ENCODE results near the gene FRY.

The FRY gene

GRCh38 chr13:32087955-32088747 is 56.6 kb downstream of the FRY start:
- no peak for DNase-seq

DNA sequence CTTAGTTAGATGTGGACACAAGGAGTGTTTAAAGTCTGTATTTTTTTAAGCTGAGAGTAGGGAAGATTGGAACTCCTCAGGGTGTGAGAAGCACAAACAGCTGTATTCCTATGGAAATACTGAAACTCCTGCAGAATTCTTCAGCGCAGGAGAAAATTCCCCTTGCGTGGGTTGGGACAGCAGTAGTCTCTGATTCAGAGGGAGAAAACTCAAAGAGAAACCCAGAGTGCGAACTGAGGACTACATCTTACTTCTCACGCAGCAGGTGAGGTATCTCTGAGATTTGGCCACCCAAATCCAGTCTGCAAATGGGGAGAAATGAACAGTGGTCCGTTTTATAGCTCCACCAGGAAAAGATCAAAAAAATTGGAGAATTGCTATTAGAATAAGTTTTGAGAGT is 60.9 kb downstream of the FRY start:
- no peak for DNase-seq

GRCh38 chr13:32093006-32093405 is 61.4 kb downstream of the FRY start:
- no peak for DNase-seq

DNA sequence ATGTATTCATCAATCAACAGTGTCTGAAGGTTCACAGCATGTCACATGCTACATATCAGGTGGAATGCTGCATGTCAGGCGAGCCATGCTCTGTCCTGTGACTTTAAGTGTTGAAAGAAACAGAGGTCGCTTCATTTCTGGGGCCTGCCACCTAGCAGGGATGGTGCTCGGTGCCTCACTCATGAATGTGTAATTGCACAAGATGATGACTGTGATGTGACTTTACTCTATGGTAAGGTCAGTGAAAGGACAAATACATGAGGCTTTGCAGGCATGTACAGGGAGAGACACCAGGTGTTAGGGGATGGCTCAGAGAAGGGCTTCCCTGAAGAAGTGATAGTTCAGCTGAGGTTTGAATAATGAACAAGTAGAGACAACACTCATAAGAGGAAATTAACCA is 66.7 kb downstream of the FRY start:
- DNase-seq, result no peak

DNA sequence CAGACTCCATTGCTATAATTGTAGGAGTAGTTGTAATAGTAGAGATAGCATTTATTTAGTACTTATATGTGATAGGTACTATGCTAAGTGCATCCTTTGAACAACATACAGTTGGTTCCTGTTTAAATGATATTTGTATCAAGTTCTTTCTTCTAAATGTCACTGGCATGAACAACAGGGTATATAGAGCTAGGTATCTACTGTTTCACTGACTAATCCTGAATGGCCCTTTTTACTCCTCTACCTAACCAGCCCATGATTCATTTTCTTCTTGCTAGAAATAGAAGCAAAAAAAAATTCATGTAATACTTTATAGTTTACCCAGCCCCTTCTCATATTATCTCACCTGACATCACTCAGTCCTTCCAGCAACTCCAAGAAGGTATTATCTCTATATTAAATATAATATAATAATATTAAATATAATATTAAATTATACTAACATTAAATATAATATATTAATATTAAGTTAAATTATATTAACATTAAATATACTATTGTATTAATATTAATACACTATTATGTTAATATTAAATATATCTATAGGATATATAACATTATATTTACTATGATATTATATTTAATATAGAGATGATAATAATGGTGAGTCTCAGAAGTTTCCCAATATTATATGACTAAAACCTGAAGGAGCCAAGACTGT is 74.2 kb downstream of the FRY start:
- no peak for DNase-seq

GRCh38 chr13:32107474-32107873 is 75.9 kb downstream of the FRY start:
- DNase-seq, result no peak

- DNase-seq, result no peak
Measured at GRCh38 chr13:32107973-32108372, 76.4 kb downstream of the FRY start.

DNA sequence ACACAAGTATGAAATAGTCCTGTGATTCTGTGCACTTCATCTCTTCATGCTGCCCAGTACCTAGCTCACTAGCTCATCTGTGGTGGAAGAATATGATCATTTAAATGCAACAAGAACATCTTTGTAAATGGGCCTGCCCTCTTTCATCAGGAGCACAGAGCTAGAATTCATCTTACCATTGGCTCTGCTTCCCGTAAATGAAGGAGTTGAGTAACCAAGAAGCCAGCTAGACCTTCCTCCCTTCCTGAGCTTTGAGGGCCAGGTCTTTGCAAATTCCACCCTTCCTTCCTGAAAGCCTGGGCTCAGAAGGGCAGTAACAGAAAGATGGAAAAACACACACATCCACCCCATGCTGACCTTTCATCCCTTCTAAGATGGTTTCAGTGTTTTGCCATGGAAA is 82.0 kb downstream of the FRY start:
- DNase-seq, result no peak

GRCh38 chr13:32114284-32114950 is 82.8 kb downstream of the FRY start:
- no peak for DNase-seq

GRCh38 chr13:32115066-32115465 is 83.5 kb downstream of the FRY start:
- no peak for DNase-seq

GRCh38 chr13:32116210-32116609 is 84.6 kb downstream of the FRY start:
- no peak for DNase-seq

DNA sequence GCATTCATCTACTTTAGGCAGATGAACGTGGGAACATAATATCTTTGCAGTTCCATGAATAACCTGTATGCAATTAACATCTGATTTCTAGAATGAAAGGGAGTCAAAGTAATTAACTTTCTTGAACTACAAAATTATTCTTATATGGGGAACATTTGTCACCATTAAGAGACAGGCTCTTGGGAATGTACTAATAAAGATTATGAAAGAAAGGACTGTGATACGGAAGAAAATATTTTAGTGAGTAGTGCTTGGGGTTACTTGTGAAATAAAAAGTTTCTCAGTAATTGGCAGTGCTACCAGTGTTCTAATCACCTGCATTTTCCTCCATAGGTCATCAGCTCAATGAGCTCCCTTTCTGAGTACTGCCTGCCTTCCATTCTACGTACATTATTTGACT is 85.4 kb downstream of the FRY start:
- DNase-seq, result no peak

DNA sequence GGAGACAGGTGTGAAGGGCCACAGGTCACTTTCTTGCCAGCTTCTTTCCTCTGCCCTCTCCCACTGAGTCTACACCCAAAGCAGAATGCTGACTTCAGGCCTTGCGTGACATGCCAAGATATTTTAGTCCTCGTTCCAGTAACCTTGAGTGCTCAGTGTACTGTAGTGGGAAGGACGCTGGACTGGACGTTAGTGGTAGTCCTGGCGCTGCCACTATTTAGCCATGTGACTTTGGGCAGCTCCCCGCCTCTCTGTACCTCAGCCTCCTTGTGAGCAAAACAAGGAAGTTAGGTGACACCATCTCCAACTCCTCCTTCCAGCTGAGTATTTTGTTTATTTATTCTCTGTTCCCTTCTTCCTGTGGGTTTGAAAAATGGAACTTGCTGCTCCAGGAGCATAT is 86.1 kb downstream of the FRY start:
- DNase-seq, result no peak

DNA sequence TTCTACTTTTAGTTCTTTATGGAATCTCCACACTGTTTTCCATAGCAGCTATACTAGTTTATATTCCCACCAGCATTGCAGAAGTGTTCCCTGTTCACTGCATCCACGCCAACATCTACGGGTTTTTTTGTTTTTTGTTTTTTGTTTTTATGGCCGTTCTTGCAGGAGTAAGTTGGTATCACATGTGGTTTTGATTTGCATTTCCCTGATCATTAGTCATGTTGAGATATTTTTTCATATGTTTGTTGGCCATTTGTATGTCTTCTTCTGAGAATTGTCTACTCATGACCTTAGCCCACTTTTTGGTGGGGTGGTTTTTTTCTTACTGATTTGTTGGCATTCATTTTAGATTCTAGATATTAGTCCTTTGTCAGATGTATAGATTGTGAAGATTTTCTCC is 89.7 kb downstream of the FRY start:
- no peak for DNase-seq

DNA sequence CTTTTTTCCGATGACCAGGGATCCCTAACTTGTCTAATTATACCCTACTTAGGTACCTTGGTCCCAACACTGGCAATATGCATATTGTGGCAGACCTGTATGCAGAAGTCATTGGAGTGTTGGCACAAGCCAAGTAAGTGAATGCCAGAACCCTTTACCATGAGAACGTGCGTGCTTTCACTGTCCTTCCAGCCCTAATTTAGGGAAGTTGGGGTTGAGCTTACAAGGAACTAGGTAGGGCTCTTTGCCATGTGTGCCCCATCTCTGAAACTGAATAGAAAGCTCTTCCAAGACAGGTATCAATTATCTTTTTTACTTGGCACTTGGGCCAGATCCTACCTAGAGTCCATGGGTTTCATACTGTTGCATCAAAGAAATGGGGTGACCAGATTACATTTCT is 93.2 kb downstream of the FRY start:
- DNase-seq, result no peak

- DNase-seq, result no peak
Measured at GRCh38 chr13:32125221-32125689, 93.7 kb downstream of the FRY start.

DNA sequence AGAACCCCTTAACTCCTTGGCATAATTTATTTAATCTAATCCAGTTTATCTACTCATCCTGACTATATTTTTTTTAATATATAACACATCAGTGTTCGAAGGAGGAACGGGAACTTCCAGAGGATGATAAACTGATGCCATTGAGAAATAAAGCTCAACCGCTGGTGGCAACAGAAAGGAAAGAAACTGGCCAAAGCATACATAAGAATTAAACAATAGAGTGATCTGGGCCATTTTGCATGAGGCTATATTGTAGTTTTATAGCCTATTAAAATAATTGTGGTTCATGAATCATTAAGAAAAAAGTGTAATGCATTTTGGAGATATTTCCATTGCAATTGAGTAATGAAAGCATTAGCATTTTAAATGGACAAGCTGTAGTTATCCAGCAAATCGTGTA is 94.2 kb downstream of the FRY start:
- DNase-seq, result no peak

DNA sequence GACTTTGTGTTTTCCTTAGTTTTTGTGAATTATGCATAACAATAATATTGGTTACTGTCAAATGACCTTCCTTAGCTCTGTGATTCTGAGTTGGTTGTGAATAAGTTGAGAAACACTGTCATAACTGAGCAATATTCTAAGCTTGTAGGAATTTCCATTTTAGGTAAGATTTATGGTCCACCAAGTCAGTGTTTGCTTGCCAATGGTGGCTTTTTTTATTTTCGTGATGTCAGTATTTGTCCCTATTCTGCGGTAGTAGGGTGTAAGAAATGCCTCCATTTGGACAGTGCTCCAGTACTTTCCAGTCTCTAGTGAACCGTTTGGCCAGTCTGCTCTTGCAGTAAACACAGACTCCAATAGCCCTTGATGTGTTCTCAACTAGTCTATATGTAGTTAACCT is 94.7 kb downstream of the FRY start:
- DNase-seq, result no peak

GRCh38 chr13:32126756-32127155 is 95.2 kb downstream of the FRY start:
- DNase-seq, result no peak

DNA sequence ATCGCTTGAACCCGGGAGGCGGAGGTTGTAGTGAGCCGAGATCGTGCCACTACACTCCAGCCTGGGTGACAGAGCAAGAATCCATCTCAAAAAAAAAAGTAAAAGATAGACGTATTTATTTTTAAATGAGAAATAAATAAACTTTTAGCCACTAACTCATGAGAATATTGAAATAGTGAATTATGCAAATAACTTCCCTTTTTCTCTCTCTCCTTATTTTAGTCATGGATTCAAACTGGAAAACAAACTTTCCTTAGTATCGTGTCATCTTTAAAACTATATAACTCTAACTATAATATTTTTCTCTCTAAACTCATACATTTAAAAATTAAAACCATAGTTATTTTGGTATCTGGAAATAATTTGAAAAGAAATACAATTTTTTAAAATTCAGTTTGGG is 96.1 kb downstream of the FRY start:
- DNase-seq, result no peak

DNA sequence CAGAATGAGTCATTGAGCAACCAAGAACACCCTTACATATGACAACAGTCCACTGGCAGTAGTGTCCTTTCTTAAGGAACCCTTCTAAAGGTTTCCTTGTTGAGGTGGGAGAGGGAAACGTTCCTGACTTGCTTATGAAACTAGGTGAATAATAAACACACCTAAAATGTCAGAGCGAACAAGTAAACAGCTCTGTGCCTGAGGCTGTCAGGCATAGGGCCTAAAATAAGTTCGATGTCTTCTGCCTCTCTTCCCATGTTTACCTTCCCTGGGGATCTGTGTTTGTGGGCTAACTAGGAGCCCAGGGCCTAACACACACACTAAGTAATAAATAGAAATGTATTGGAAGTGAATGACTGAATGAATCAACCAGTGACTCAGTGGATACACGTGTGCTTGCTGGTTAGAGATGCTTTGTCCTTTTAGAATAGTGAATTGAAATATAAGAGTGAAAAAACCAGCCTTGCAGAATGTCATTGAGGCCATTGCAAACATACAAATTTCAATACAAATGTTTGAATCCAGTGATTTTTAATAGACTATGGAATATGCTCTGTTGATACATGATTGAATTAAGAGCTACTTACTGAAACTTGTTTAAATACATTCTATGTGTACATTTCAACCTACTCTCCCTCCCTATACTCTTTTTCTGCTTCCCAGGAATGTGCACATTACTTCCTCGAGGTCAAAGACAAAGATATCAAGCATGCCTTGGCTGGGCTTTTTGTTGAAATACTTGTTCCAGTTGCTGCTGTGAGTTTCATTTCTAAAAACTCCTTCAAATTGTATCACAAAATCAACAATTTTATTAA is 102.9 kb downstream of the FRY start:
- no peak for DNase-seq

- peak; percentile 47 for DNase-seq
Measured at GRCh38 chr13:32135056-32135390, 103.4 kb downstream of the FRY start.

DNA sequence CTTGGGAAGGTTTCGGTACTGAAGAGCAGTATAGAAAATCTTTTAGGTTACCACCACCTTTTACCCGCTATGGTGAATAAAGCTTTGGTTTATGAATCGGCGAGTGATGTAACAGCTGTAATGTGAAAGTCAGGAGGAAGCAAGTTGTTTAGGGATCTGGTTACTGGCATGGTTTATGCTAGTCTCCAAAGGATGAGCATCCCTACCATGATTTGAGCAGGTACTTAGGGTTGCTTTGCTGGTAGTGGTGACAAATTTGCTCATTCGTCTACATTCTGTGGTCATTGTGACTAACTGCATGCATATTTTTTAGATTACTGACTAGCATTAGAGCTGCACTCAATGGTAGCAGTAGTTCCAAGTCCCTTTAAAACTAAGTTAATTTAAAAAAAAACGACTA is 104.1 kb downstream of the FRY start:
- DNase-seq, result no peak
